Loucy (cell line): Measurements from ENCODE around the gene RMND5B.

Experiments
- CTCF ChIP-seq: fragments of 200-600 bp; sonication (generic); conservative IDR thresholded peaks from 2 replicates; pipeline ENCODE4 v1.5.1; 2014; ENCODE audit warnings: mild to moderate bottlenecking, antibody characterized with exemption, low read length
- EZH2phosphoT487 ChIP-seq: fragments of 200-600 bp; IDR thresholded peaks from 2 replicates; pipeline ENCODE4 v1.6.1; 2018; ENCODE audit warnings: antibody characterized with exemption, mild to moderate bottlenecking, moderate library complexity, borderline replicate concordance

GRCh38 chr5:178136990-178137389, 6.2 kb downstream of the RMND5B start:
- TF ChIP-seq CTCF (no peak), EZH2phosphoT487 (no peak)
